ENCODE measurements around the gene IFIT5. TPM values are rescaled to one million over a fixed set of nuclear protein-coding genes. Genes with fewer than 3 reads are reported as not detected.
"Not testable (repeated sequence)": the region's sequence is repeated elsewhere in the genome, so short reads cannot be mapped to it uniquely, and the experiment has no call there.

IFIT5 gene
- total RNA-seq: 11.5 TPM
- long read RNA-seq, full-length matches to known transcripts: 45 of 47 reads
- long read RNA-seq, partial matches to known transcripts: 0 of 47 reads
- long read RNA-seq, other reads (novel, unspliced or antisense): 2 of 47 reads

- peak; percentile 89 for DNase-seq (ENCODE audit: low spot score)
- intact Hi-C loops (cut with DNase I): loop anchor here (2.0 kb wide), 1 partner anchor 22 kb away; the partner anchor contains the start of gene IFIT1
Observed at GRCh38 chr10:89414146-89414878, at the start of gene IFIT5. Gene IFIT5, plus strand, starts transcription at chr10:89414568. Its CDS starts 231 bp downstream, at chr10:89414799.

GRCh38 chr10:89367529-89367928, 46.8 kb upstream of the IFIT5 start:
- intact Hi-C loops (cut with DNase I): no loop called here
- DNase-seq (ENCODE audit: low spot score): no peak

GRCh38 chr10:89368129-89368528, 46.2 kb upstream of the IFIT5 start:
- intact Hi-C loops (cut with DNase I): no loop called here

GRCh38 chr10:89369156-89370105, 44.9 kb upstream of the IFIT5 start:
- intact Hi-C loops (cut with DNase I): no loop called here

More at GRCh38 chr10:89368129-89368528, 46.2 kb upstream of the IFIT5 start:
- DNase-seq (ENCODE audit: low spot score): no peak

GRCh38 chr10:89371079-89371478, 43.3 kb upstream of the IFIT5 start:
- DNase-seq (ENCODE audit: low spot score): no peak

More at GRCh38 chr10:89369156-89370105, 44.9 kb upstream of the IFIT5 start:
- DNase-seq (ENCODE audit: low spot score): no peak

GRCh38 chr10:89371987-89372386, 42.4 kb upstream of the IFIT5 start:
- DNase-seq (ENCODE audit: low spot score): no peak
- intact Hi-C loops (cut with DNase I): no loop called here

More at GRCh38 chr10:89371079-89371478, 43.3 kb upstream of the IFIT5 start:
- intact Hi-C loops (cut with DNase I): no loop called here

- intact Hi-C loops (cut with DNase I): loop anchor here (1.0 kb wide), 2 partner anchors 18 to 23 kb away; partner anchors contain the start of gene IFIT1
- peak; percentile 83 for DNase-seq (ENCODE audit: low spot score)
Observed at GRCh38 chr10:89373916-89374711, 40.3 kb upstream of the IFIT5 start.

- DNase-seq (ENCODE audit: low spot score): no peak
- intact Hi-C loops (cut with DNase I): loop anchor here (1.0 kb wide), 2 partner anchors 18 to 23 kb away; partner anchors contain the start of gene IFIT1
Observed at GRCh38 chr10:89374713-89375141, 39.6 kb upstream of the IFIT5 start.

GRCh38 chr10:89377705-89378637, 36.4 kb upstream of the IFIT5 start, which contains the start of gene IFIT1B:
Gene IFIT1B, plus strand, starts transcription at chr10:89378056. Its CDS starts 80 bp downstream, at chr10:89378136.
- no peak for DNase-seq (ENCODE audit: low spot score)
- intact Hi-C loops (cut with DNase I): no loop called here

- DNase-seq (ENCODE audit: low spot score): no peak
- intact Hi-C loops (cut with DNase I): no loop called here
Observed at GRCh38 chr10:89379103-89379502, 35.3 kb upstream of the IFIT5 start.

- DNase-seq (ENCODE audit: low spot score): no peak
- intact Hi-C loops (cut with DNase I): no loop called here
Observed at GRCh38 chr10:89382757-89383156, 31.6 kb upstream of the IFIT5 start.

GRCh38 chr10:89384474-89385340, 29.7 kb upstream of the IFIT5 start:
- intact Hi-C loops (cut with DNase I): no loop called here
- no peak for DNase-seq (ENCODE audit: low spot score)

- no peak for DNase-seq (ENCODE audit: low spot score)
- intact Hi-C loops (cut with DNase I): no loop called here
Observed at GRCh38 chr10:89388806-89389205, 25.6 kb upstream of the IFIT5 start.

- intact Hi-C loops (cut with DNase I): no loop called here
- no peak for DNase-seq (ENCODE audit: low spot score)
Observed at GRCh38 chr10:89389254-89389653, 25.1 kb upstream of the IFIT5 start.

GRCh38 chr10:89390476-89391225, 23.7 kb upstream of the IFIT5 start:
- intact Hi-C loops (cut with DNase I): no loop called here
- no peak for DNase-seq (ENCODE audit: low spot score)

- intact Hi-C loops (cut with DNase I): not testable (repeated sequence)
Observed at GRCh38 chr10:89391226-89391576, 23.2 kb upstream of the IFIT5 start.

More at GRCh38 chr10:89391226-89391576, 23.2 kb upstream of the IFIT5 start:
- not testable (repeated sequence) for DNase-seq (ENCODE audit: low spot score)

Measured in cardiac septum (tissue), 1 donor.